ENCODE data around the gene KCNN2.
A peak's percentile ranks its signal among the peaks of the same experiment; 100 is the strongest.

Gene KCNN2

GRCh38 chr5:114332493-114332892 lies 29.4 kb upstream of the KCNN2 start:
- Histone ChIP-seq H3K36me3 (ENCODE audit: insufficient read depth, low read length) (no peaks in the 10 kb centered on the region), H3K9me3 (replicated peaks; ENCODE audit: low read length) (no peaks in the 10 kb centered on the region), H3K9ac (ENCODE audit: low read depth, low read length) (no peak overlapping the region), H3K27me3 (ENCODE audit: control insufficient read depth, insufficient read depth, low read length) (no peaks in the 10 kb centered on the region), H3K4me2 (ENCODE audit: low read length) (no peak overlapping the region), H3K4me3 (ENCODE audit: low read length) (no peak overlapping the region), H3K4me1 (ENCODE audit: control insufficient read depth, insufficient read depth, low read length) (no peaks in the 10 kb centered on the region)

DNA sequence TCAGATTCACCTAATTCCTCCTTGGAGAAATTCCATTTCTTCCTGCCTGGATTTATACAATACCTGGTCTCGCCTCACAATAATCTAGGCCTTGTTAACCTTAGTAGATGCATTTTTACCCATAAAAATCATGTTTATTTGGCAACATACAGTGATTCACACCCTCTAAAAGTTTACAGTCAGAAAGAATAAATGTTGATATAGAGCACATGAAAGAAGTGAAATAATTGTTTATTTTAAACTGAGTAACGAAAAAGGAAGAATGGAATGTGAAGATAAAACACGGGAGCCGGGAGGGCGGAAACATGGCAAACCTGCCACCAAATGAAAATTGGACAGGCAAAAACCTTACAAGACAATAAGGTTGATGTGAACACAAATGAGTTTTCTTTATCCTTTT lies 28.9 kb upstream of the KCNN2 start:
- H3K4me1 ChIP-seq (ENCODE audit: control insufficient read depth, insufficient read depth, low read length), result no peaks in the 10 kb centered on the region
- H3K36me3 ChIP-seq (ENCODE audit: insufficient read depth, low read length), result no peaks in the 10 kb centered on the region
- H3K9ac ChIP-seq (ENCODE audit: low read depth, low read length), result no peak overlapping the region
- H3K4me3 ChIP-seq (ENCODE audit: low read length), result no peak overlapping the region
- no peaks in the 10 kb centered on the region for H3K9me3 ChIP-seq (replicated peaks; ENCODE audit: low read length)
- no peak overlapping the region for H3K4me2 ChIP-seq (ENCODE audit: low read length)
- no peaks in the 10 kb centered on the region for H3K27me3 ChIP-seq (ENCODE audit: control insufficient read depth, insufficient read depth, low read length)

- Histone ChIP-seq H3K9me3 (replicated peaks; ENCODE audit: low read length) (no peaks in the 10 kb centered on the region), H3K4me3 (ENCODE audit: low read length) (no peak overlapping the region), H3K36me3 (ENCODE audit: insufficient read depth, low read length) (no peaks in the 10 kb centered on the region)
Measured at GRCh38 chr5:114335391-114335790, 26.5 kb upstream of the KCNN2 start.

DNA sequence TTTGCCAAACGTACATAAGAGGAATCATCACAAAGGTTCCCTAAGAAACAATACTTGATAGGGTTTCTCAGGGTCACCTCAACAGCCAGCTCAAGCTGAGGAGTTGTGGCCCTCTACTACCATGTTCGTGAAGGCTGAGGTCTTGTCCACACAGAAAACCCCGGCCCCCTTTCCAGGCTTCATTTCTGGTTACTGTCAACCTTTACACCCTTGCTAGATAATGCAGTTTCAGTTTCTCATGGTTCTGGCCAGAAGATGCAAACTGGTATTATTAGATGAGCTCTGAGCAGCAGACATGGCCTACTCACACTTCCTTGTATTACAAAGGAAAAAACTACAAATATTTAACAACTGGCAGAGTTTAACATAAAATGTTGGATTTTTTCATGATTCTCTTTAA lies 22.8 kb upstream of the KCNN2 start:
- Histone ChIP-seq H3K9ac (ENCODE audit: low read depth, low read length) (no peak overlapping the region), H3K4me1 (ENCODE audit: control insufficient read depth, insufficient read depth, low read length) (no peaks in the 10 kb centered on the region), H3K4me2 (ENCODE audit: low read length) (no peak overlapping the region), H3K27me3 (ENCODE audit: control insufficient read depth, insufficient read depth, low read length) (no peaks in the 10 kb centered on the region), H3K4me3 (ENCODE audit: low read length) (no peak overlapping the region), H3K36me3 (ENCODE audit: insufficient read depth, low read length) (no peaks in the 10 kb centered on the region), H3K9me3 (replicated peaks; ENCODE audit: low read length) (no peaks in the 10 kb centered on the region)

More at GRCh38 chr5:114335391-114335790, 26.5 kb upstream of the KCNN2 start:
- Histone ChIP-seq H3K9ac (ENCODE audit: low read depth, low read length) (no peak overlapping the region), H3K4me1 (ENCODE audit: control insufficient read depth, insufficient read depth, low read length) (no peaks in the 10 kb centered on the region), H3K27me3 (ENCODE audit: control insufficient read depth, insufficient read depth, low read length) (no peaks in the 10 kb centered on the region), H3K4me2 (ENCODE audit: low read length) (no peak overlapping the region)

GRCh38 chr5:114346181-114346580 lies 15.7 kb upstream of the KCNN2 start:
- Histone ChIP-seq H3K9ac (ENCODE audit: low read depth, low read length) (no peak overlapping the region), H3K4me3 (ENCODE audit: low read length) (no peak overlapping the region), H3K4me1 (ENCODE audit: control insufficient read depth, insufficient read depth, low read length) (no peaks in the 10 kb centered on the region), H3K4me2 (ENCODE audit: low read length) (no peak overlapping the region), H3K9me3 (replicated peaks; ENCODE audit: low read length) (no peaks in the 10 kb centered on the region), H3K27me3 (ENCODE audit: control insufficient read depth, insufficient read depth, low read length) (no peaks in the 10 kb centered on the region), H3K36me3 (ENCODE audit: insufficient read depth, low read length) (no peaks in the 10 kb centered on the region)

- Histone ChIP-seq H3K9ac (ENCODE audit: low read depth, low read length) (no peak overlapping the region), H3K4me3 (ENCODE audit: low read length) (no peak overlapping the region), H3K27me3 (ENCODE audit: control insufficient read depth, insufficient read depth, low read length) (peaks cover 27% of the 10 kb centered on the region), H3K4me1 (ENCODE audit: control insufficient read depth, insufficient read depth, low read length) (no peaks in the 10 kb centered on the region), H3K9me3 (replicated peaks; ENCODE audit: low read length) (no peaks in the 10 kb centered on the region), H3K36me3 (ENCODE audit: insufficient read depth, low read length) (no peaks in the 10 kb centered on the region), H3K4me2 (ENCODE audit: low read length) (no peak overlapping the region)
Measured at GRCh38 chr5:114355086-114355830, 6.6 kb upstream of the KCNN2 start.

DNA sequence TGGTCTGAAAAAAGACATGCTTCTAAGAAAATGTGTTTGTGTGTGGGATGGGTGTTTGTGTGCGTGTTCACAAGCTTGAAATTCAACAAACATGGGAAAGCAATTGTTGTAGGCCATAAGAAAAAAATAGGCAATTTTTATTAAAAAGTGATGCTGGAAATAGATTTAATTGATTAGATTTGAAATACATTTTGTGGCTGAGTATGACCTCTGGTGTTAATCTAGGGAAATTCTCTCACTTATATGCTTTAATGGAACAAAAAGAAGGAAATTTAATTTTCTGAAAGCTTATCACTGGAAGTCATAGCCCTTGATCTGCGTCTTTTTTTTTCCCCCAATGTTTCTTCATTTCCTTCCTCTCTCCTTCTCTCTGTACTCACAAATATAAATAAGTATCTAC lies 3.5 kb upstream of the KCNN2 start:
- Histone ChIP-seq H3K4me1 (ENCODE audit: control insufficient read depth, insufficient read depth, low read length) (peaks cover 3% of the 10 kb centered on the region), H3K9ac (ENCODE audit: low read depth, low read length) (no peak overlapping the region), H3K27me3 (ENCODE audit: control insufficient read depth, insufficient read depth, low read length) (peaks cover 56% of the 10 kb centered on the region), H3K4me2 (ENCODE audit: low read length) (no peak overlapping the region), H3K9me3 (replicated peaks; ENCODE audit: low read length) (no peaks in the 10 kb centered on the region), H3K36me3 (ENCODE audit: insufficient read depth, low read length) (no peaks in the 10 kb centered on the region), H3K4me3 (ENCODE audit: low read length) (no peak overlapping the region)

DNA sequence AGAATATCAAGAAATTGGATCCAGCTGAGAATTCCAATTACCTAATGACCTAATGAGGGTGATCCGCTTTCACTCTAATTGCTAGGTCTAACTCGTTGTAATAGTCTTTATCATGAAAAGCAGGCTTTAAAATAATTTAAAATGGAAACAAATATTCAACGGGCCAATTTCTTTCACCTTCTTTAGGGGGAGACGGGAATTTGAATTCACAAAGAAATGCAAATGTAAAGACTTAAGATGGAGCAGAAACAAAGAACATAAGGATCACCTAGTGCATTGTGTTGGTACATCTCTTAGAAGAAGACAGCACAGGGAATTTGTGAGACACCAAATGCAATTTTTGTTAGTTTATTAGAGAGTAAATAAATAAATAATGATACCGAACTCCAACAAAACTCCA lies 1.5 kb upstream of the KCNN2 start:
- H3K9ac ChIP-seq (ENCODE audit: low read depth, low read length), result no peak overlapping the region
- H3K27me3 ChIP-seq (ENCODE audit: control insufficient read depth, insufficient read depth, low read length), result peaks cover 70% of the 10 kb centered on the region
- no peak overlapping the region for H3K4me3 ChIP-seq (ENCODE audit: low read length)

GRCh38 chr5:114360816-114361723 lies 800 bp upstream of the KCNN2 start:
- Histone ChIP-seq H3K4me1 (ENCODE audit: control insufficient read depth, insufficient read depth, low read length) (peaks cover 3% of the 10 kb centered on the region), H3K27me3 (ENCODE audit: control insufficient read depth, insufficient read depth, low read length) (peaks cover 63% of the 10 kb centered on the region), H3K9ac (ENCODE audit: low read depth, low read length) (no peak overlapping the region), H3K36me3 (ENCODE audit: insufficient read depth, low read length) (no peaks in the 10 kb centered on the region), H3K4me2 (ENCODE audit: low read length) (peak overlapping the region; percentile 54), H3K4me3 (ENCODE audit: low read length) (peak overlapping the region; percentile 41), H3K9me3 (replicated peaks; ENCODE audit: low read length) (no peaks in the 10 kb centered on the region)

More for the DNA sequence above, 1.5 kb upstream of the KCNN2 start:
- Histone ChIP-seq H3K4me1 (ENCODE audit: control insufficient read depth, insufficient read depth, low read length) (peaks cover 3% of the 10 kb centered on the region), H3K9me3 (replicated peaks; ENCODE audit: low read length) (no peaks in the 10 kb centered on the region), H3K36me3 (ENCODE audit: insufficient read depth, low read length) (no peaks in the 10 kb centered on the region), H3K4me2 (ENCODE audit: low read length) (no peak overlapping the region)

- peak overlapping the region; percentile 41 for H3K4me3 ChIP-seq (ENCODE audit: low read length)
- peaks cover 3% of the 10 kb centered on the region for H3K4me1 ChIP-seq (ENCODE audit: control insufficient read depth, insufficient read depth, low read length)
- no peaks in the 10 kb centered on the region for H3K36me3 ChIP-seq (ENCODE audit: insufficient read depth, low read length)
- no peak overlapping the region for H3K9ac ChIP-seq (ENCODE audit: low read depth, low read length)
- no peaks in the 10 kb centered on the region for H3K9me3 ChIP-seq (replicated peaks; ENCODE audit: low read length)
- H3K27me3 ChIP-seq (ENCODE audit: control insufficient read depth, insufficient read depth, low read length), result peaks cover 66% of the 10 kb centered on the region
- H3K4me2 ChIP-seq (ENCODE audit: low read length), result peak overlapping the region; percentile 54
Measured at GRCh38 chr5:114362197-114362976, 517 bp downstream of the KCNN2 start.

All from skeletal muscle satellite cell (primary cell).